Tibial nerve (tissue), 4 donors: ENCODE measurements around the gene TTC39A. TPM values are rescaled to one million over a fixed set of nuclear protein-coding genes. Genes with fewer than 3 reads are reported as not detected.
"Not testable (repeated sequence)": the region's sequence is repeated elsewhere in the genome, so short reads cannot be mapped to it uniquely, and the experiment has no call there.

Experiments
- DNase-seq, 2 donors: peaks; one replicate each; pipeline ENCODE4 v3.0.0-alpha.2; 2019; ENCODE audit warnings: low spot score in 2 of 2
- H3K27ac ChIP-seq, 4 donors: fragments of 200-600 bp; sonication (generic) in 3 of 4; one replicate each; pipeline ENCODE4 v1.5.1; 2017 to 2019; ENCODE audit warnings: mild to moderate bottlenecking in 1 of 4
- H3K27me3 ChIP-seq, 2 donors: fragments of 200-600 bp; sonication (generic) in 1 of 2; one replicate each; pipeline versions ENCODE4 v1.5.1 to v1.6.0; 2017 to 2019
- H3K36me3 ChIP-seq, 3 donors: fragments of 200-600 bp; sonication (generic); one replicate each; pipeline ENCODE4 v1.5.1; 2018 to 2019
- H3K4me1 ChIP-seq, 4 donors: fragments of 200-600 bp; sonication (generic) in 3 of 4; one replicate each; pipeline ENCODE4 v1.5.1; 2017 to 2019
- H3K4me3 ChIP-seq, 4 donors: fragments of 200-600 bp; sonication (generic) in 3 of 4; one replicate each; pipeline ENCODE4 v1.5.1; 2017 to 2019; ENCODE audit warnings: mild to moderate bottlenecking in 1 of 4, moderate library complexity in 1 of 4
- H3K9me3 ChIP-seq, 4 donors: fragments of 200-600 bp; sonication (generic) in 3 of 4; one replicate each; pipeline ENCODE4 v1.5.1; 2017 to 2019
- EP300 ChIP-seq, 2 donors: sonication (generic); formaldehyde crosslinking; IDR thresholded peaks; one replicate each; pipeline ENCODE4 v1.6.1; 2017; ENCODE audit warnings: antibody characterized with exemption in 2 of 2, mild to moderate bottlenecking in 1 of 2
- POLR2A ChIP-seq, 2 donors: fragments of 450-650 bp; IDR thresholded peaks; one replicate each; pipeline ENCODE4 v1.6.1; 2017; ENCODE audit warnings: antibody characterized with exemption in 2 of 2, mild to moderate bottlenecking in 2 of 2, moderate library complexity in 2 of 2
- WGBS, 2 donors: methylation state at CpG; one replicate each; pipeline ENCODE4 v1.1.5; 2018; 5-methylcytosine and 5-hydroxymethylcytosine counted together
- total RNA-seq, 4 donors: library from RNA; depleted of rRNA; stranded (reverse); fragments of >200 nt; gene quantifications; one replicate each; pipeline ENCODE4 v1.1.0, GENCODE V29; 2016
- TF ChIP-seq, protein P1 (sequence below), 5 experiments: fragments of 200-600 bp in 3 of 5; fragments of 450-650 bp in 2 of 5; sonication (generic) in 3 of 5; IDR thresholded peaks; one replicate each; pipeline ENCODE4 v1.5.1; 2016 to 2019; ENCODE audit warnings: antibody characterized with exemption in 5 of 5, mild to moderate bottlenecking in 3 of 5, moderate library complexity in 2 of 5

The TTC39A gene
- total RNA-seq, 4 donors from 2014 or later = 0.20 to 2.4 (median 0.84) TPM; not detected in 1

DNA sequence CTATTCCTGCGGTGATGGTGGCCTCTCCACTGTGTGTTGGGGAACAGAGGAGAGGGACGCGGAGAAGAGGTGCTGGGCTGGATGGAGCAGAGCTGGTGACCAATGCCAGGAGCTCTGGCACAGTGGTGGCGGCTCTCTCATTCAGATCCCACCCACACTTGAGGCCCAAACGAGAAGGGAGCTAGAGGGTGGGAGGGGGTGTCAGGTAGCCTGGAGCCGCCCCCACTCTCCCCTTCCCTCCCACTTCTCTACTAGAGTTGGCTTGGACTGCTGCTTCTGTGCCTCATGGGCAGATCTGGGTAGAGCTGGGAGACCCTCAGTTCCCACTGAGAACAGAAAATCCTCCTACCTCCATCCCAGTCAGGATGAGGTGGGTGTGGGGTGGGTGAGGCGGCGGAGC is 3.5 kb downstream of the TTC39A start:
- DNase-seq = no peak
- TF ChIP-seq EP300 (IDR thresholded peaks at IDR 0.05) = no peak
- no peak for TF ChIP-seq POLR2A (IDR thresholded peaks at IDR 0.05)
- TF ChIP-seq, protein P1, sequence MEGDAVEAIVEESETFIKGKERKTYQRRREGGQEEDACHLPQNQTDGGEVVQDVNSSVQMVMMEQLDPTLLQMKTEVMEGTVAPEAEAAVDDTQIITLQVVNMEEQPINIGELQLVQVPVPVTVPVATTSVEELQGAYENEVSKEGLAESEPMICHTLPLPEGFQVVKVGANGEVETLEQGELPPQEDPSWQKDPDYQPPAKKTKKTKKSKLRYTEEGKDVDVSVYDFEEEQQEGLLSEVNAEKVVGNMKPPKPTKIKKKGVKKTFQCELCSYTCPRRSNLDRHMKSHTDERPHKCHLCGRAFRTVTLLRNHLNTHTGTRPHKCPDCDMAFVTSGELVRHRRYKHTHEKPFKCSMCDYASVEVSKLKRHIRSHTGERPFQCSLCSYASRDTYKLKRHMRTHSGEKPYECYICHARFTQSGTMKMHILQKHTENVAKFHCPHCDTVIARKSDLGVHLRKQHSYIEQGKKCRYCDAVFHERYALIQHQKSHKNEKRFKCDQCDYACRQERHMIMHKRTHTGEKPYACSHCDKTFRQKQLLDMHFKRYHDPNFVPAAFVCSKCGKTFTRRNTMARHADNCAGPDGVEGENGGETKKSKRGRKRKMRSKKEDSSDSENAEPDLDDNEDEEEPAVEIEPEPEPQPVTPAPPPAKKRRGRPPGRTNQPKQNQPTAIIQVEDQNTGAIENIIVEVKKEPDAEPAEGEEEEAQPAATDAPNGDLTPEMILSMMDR (IDR thresholded peaks at IDR 0.05) = no peak
- Histone ChIP-seq H3K4me1 (peaks cover 0 to 17% (median 3%) of the 10 kb centered on the region in 4 donors), H3K9me3 (no peaks in the 10 kb centered on the region), H3K27me3 (peaks cover 0 to 33% of the 10 kb centered on the region in 2 donors), H3K4me3 (no peak overlapping the region), H3K36me3 (no peaks in the 10 kb centered on the region), H3K27ac (no peak overlapping the region)
- WGBS, 2 donors = 64 to 78% methylated on average over 8 of the region's 8 CpGs

DNA sequence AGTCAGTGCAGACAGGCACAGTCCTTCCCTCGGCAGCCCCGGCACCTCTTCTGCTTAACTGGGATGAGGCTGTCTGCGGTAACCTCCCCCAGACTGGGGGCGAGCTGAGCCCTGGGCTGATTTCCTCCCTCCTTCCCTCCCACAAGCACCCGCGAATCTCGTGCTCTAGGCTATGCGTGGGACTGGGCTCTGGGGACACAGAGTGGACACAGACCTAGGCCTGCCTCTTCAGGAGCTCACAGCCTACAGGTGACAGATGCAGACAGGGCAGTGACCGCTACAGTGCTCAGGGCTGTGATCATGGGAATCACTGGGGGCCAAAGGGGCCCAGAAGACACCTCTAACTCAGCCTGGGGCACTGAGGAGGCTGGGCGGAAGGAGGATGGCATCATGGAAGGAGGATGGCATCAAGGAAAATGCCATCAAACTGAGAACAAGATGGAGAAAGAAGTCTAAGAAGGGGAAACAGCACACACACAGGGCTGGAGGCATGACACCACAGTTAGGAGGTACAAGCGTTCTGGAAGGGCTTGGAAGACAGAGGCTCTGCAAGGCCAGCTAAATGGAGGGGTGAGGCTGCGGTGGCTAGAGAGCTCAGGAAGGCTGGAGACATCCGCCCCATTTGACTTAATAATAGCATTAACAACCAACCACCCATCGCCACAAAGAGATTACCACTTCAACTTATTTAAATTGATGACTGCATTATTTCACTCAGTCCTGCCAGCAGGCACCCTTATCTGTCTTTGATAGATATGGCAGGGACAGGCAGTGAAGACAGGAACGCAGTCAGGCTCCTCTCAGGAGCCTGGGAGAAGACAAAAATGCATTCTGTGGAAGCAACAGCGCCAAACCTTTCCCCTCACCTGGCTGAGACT is 4.2 kb downstream of the TTC39A start:
- no peak for DNase-seq
- H3K4me1 ChIP-seq = peaks cover 0 to 13% (median 3%) of the 10 kb centered on the region in 4 donors
- H3K27ac ChIP-seq = no peak overlapping the region
- no peaks in the 10 kb centered on the region for H3K36me3 ChIP-seq
- no peak for TF ChIP-seq POLR2A (IDR thresholded peaks at IDR 0.05)
- TF ChIP-seq, protein P1 (IDR thresholded peaks at IDR 0.05) = no peak
- no peak for TF ChIP-seq EP300 (IDR thresholded peaks at IDR 0.05)
- peaks cover 0 to 25% of the 10 kb centered on the region in 2 donors for H3K27me3 ChIP-seq
- H3K4me3 ChIP-seq = no peak overlapping the region
- no peaks in the 10 kb centered on the region for H3K9me3 ChIP-seq
- 82 to 87% methylated on average over 16 of the region's 16 CpGs for WGBS, 2 donors

DNA sequence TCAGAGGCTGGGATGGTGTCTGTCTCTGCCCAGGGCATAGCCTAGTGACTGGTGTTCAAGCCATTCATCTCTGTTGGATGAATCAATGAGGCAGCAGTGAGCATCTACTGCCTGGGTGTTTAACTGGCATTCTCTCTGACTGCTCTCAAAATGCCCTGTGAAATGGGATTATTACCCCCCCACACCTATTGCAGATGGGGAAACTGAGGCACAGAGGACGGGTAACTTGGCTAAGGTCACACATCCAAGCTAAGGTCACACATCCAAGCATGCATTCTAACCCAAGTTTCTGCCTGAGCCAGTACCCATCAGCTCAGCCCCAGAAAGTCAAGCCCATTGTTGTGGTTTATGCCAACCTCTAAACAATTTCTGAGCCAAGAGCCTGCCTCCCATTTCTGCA is 5.0 kb downstream of the TTC39A start:
- H3K36me3 ChIP-seq = no peaks in the 10 kb centered on the region
- WGBS, 2 donors = 40% methylated on average over 1 of the region's 1 CpG; no CpG with 5 or more reads in 1 of the 2 donors
- DNase-seq = no peak
- peaks cover 0 to 6% (median 0%) of the 10 kb centered on the region in 4 donors for H3K4me1 ChIP-seq
- no peaks in the 10 kb centered on the region for H3K9me3 ChIP-seq
- H3K27ac ChIP-seq = no peak overlapping the region
- H3K27me3 ChIP-seq = peaks cover 0 to 19% of the 10 kb centered on the region in 2 donors
- H3K4me3 ChIP-seq = no peak overlapping the region
- TF ChIP-seq EP300 (IDR thresholded peaks at IDR 0.05) (no peak), POLR2A (IDR thresholded peaks at IDR 0.05) (no peak)
- TF ChIP-seq, protein P1 (IDR thresholded peaks at IDR 0.05) = no peak

DNA sequence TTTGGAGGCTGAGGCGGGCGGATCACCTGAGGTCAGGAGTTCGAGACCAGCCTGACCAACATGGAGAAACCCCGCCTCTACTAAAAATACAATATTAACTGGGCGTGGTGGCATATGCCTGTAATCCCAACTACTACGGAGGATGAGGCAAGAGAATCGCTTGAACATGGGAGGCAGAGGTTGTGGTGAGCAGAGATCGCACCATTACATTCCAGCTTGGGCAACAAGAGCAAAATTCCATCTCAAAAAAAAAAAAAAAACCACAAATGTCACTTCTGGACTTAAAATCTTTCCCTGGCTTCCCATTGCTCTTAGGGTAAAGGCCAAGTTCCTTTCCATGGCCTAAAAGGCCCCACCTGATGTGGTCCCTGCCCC is 5.4 kb downstream of the TTC39A start:
- H3K9me3 ChIP-seq, H3K4me3 ChIP-seq, H3K4me1 ChIP-seq, DNase-seq, H3K27ac ChIP-seq, H3K36me3 ChIP-seq: not testable (repeated sequence)
- peaks cover 0 to 18% of the 10 kb centered on the region in 2 donors for H3K27me3 ChIP-seq
- 94 to 95% methylated on average over 8 of the region's 8 CpGs for WGBS, 2 donors

GRCh38 chr1:51324251-51325010 is 5.9 kb downstream of the TTC39A start:
- TF ChIP-seq, protein P1 (IDR thresholded peaks at IDR 0.05) = no peak
- TF ChIP-seq EP300 (IDR thresholded peaks at IDR 0.05) (no peak), POLR2A (IDR thresholded peaks at IDR 0.05) (no peak)
- H3K4me1 ChIP-seq = peaks cover 0 to 1% (median 0%) of the 10 kb centered on the region in 4 donors

More at GRCh38 chr1:51324251-51325010, 5.9 kb downstream of the TTC39A start:
- 86 to 88% methylated on average over 7 of the region's 7 CpGs for WGBS, 2 donors
- Histone ChIP-seq H3K9me3 (no peaks in the 10 kb centered on the region), H3K36me3 (no peaks in the 10 kb centered on the region), H3K4me3 (no peak overlapping the region), H3K27ac (no peak overlapping the region), H3K27me3 (peaks cover 0 to 12% of the 10 kb centered on the region in 2 donors)
- DNase-seq = no peak
